Body of pancreas (tissue), 4 donors: Measurements from ENCODE around the gene TUT4.
"Not testable (repeated sequence)": the region's sequence is repeated elsewhere in the genome, so short reads cannot be mapped to it uniquely, and the experiment has no call there.

Experiments used
- CTCF ChIP-seq, 7 experiments: fragments of 450-650 bp in 4 of 7; fragments of 200-600 bp in 3 of 7; sonication (generic) in 3 of 7; IDR thresholded peaks; one replicate each; pipeline ENCODE4 v1.5.1; 2016 to 2019; ENCODE audit warnings: antibody characterized with exemption in 7 of 7
- POLR2A ChIP-seq, 3 donors: fragments of 450-650 bp; IDR thresholded peaks; one replicate each; pipeline ENCODE4 v1.6.1; 2016; ENCODE audit warnings: antibody characterized with exemption in 3 of 3, mild to moderate bottlenecking in 2 of 3

- not testable (repeated sequence) for TF ChIP-seq CTCF, POLR2A (IDR thresholded peaks at IDR 0.05)
These were observed 25.2 kb upstream of the TUT4 start for GRCh38 chr1:52578066-52578465.
